Esophagus muscularis mucosa (tissue), 4 donors: ENCODE measurements around the gene NT5DC1. TPM values are rescaled to one million over a fixed set of nuclear protein-coding genes. Genes with fewer than 3 reads are reported as not detected.

ENCODE experiments used
- DNase-seq: peaks from one replicate; pipeline ENCODE4 v3.0.0-alpha.2; 2017; ENCODE audit errors: extremely low spot score
- H3K27ac ChIP-seq, 4 donors: fragments of 200-600 bp; sonication (generic); replicated peaks in 1 of 4; 1 replicate in 3 of 4; 2 replicates in 1 of 4; pipeline ENCODE4 v1.5.1; 2016 to 2019; ENCODE audit warnings: mild to moderate bottlenecking in 1 of 4
- H3K27me3 ChIP-seq, 4 donors: fragments of 200-600 bp; sonication (generic); one replicate each; pipeline versions ENCODE4 v1.5.1 to v1.6.0; 2016 to 2019
- H3K36me3 ChIP-seq, 4 donors: fragments of 200-600 bp; sonication (generic); one replicate each; pipeline ENCODE4 v1.5.1; 2016 to 2019
- H3K4me1 ChIP-seq, 4 donors: fragments of 200-600 bp; sonication (generic); one replicate each; pipeline ENCODE4 v1.5.1; 2016 to 2019
- H3K4me3 ChIP-seq, 4 donors: fragments of 200-600 bp; sonication (generic); 1 replicate in 2 of 4; 2 replicates in 2 of 4; pipeline ENCODE4 v1.5.1; 2016 to 2019; ENCODE audit warnings: mild to moderate bottlenecking in 4 of 4, moderate library complexity in 1 of 4
- H3K9me3 ChIP-seq, 4 donors: fragments of 200-600 bp; sonication (generic); 1 replicate in 3 of 4; 2 replicates in 1 of 4; pipeline ENCODE4 v1.5.1; 2016 to 2019
- EP300 ChIP-seq: sonication (generic); formaldehyde crosslinking; IDR thresholded peaks from one replicate; pipeline ENCODE4 v1.6.1; 2017; ENCODE audit warnings: antibody characterized with exemption
- POLR2A ChIP-seq: fragments of 450-650 bp; IDR thresholded peaks from one replicate; pipeline ENCODE4 v1.6.1; 2017; ENCODE audit warnings: antibody characterized with exemption, moderate library complexity, mild to moderate bottlenecking, low read depth
- POLR2AphosphoS5 ChIP-seq, 2 donors: sonication (generic); formaldehyde crosslinking; IDR thresholded peaks; one replicate each; pipeline ENCODE4 v1.6.1; 2017; ENCODE audit warnings: antibody characterized with exemption in 2 of 2
- WGBS: methylation state at CpG from one replicate; pipeline ENCODE4 v1.1.5; 2018; 5-methylcytosine and 5-hydroxymethylcytosine counted together
- intact Hi-C: fragments of 100-400 bp; cut with DNase I; formaldehyde crosslinking; loops from one replicate; pipeline ENCODE4 v1.15.1; 2023
- total RNA-seq, 4 donors: library from RNA; depleted of rRNA; stranded (reverse); fragments of >200 nt; gene quantifications; one replicate each; pipeline versions ENCODE4 v1.1.0 to v1.2.1, GENCODE V29; 2016
- TF ChIP-seq, protein P1 (sequence below), 3 experiments: fragments of 200-600 bp in 2 of 3; fragments of 450-650 bp in 1 of 3; sonication (generic) in 2 of 3; IDR thresholded peaks; one replicate each; pipeline ENCODE4 v1.5.1; 2017 to 2019; ENCODE audit warnings: antibody characterized with exemption in 3 of 3, mild to moderate bottlenecking in 2 of 3, moderate library complexity in 1 of 3

The NT5DC1 gene
- total RNA-seq, 4 donors from 2014 or later, result 4.1 to 8.4 (median 6.7) TPM

DNA sequence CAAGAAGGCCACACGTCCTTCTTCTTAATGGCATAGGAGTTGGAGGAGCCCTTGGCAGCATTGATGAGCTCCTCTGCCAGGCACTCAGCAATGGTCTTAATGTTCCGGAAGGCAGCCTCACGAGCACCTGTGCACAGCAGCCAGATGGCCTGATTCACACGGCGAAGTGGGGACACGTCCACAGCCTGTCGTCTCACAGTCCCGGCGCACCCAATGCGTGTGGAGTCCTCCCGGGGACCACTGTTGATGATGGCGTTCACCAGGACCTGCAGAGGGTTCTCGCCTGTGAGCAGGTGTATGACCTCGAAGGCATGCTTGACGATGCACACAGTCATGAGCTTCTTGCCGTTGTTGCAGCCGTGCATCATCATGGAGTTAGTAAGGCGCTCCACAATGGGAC lies 157.9 kb downstream of the NT5DC1 start:
- H3K4me3 ChIP-seq, result no peak overlapping the region
- H3K27ac ChIP-seq, result no peak overlapping the region
- TF ChIP-seq POLR2AphosphoS5 (IDR thresholded peaks at IDR 0.05) (no peak), EP300 (no peak), POLR2A (no peak)
- TF ChIP-seq, protein P1, sequence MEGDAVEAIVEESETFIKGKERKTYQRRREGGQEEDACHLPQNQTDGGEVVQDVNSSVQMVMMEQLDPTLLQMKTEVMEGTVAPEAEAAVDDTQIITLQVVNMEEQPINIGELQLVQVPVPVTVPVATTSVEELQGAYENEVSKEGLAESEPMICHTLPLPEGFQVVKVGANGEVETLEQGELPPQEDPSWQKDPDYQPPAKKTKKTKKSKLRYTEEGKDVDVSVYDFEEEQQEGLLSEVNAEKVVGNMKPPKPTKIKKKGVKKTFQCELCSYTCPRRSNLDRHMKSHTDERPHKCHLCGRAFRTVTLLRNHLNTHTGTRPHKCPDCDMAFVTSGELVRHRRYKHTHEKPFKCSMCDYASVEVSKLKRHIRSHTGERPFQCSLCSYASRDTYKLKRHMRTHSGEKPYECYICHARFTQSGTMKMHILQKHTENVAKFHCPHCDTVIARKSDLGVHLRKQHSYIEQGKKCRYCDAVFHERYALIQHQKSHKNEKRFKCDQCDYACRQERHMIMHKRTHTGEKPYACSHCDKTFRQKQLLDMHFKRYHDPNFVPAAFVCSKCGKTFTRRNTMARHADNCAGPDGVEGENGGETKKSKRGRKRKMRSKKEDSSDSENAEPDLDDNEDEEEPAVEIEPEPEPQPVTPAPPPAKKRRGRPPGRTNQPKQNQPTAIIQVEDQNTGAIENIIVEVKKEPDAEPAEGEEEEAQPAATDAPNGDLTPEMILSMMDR (IDR thresholded peaks at IDR 0.05), result no peak
- no peaks in the 10 kb centered on the region for H3K9me3 ChIP-seq
- intact Hi-C loops, result no loop called here
- H3K27me3 ChIP-seq, result no peaks in the 10 kb centered on the region
- WGBS, result 91% methylated on average over 5 of the region's 18 CpGs
- DNase-seq, result no peak
- peaks cover 11 to 16% (median 13%) of the 10 kb centered on the region in 4 donors for H3K4me1 ChIP-seq
- H3K36me3 ChIP-seq, result peaks cover 0 to 14% (median 5%) of the 10 kb centered on the region in 4 donors

DNA sequence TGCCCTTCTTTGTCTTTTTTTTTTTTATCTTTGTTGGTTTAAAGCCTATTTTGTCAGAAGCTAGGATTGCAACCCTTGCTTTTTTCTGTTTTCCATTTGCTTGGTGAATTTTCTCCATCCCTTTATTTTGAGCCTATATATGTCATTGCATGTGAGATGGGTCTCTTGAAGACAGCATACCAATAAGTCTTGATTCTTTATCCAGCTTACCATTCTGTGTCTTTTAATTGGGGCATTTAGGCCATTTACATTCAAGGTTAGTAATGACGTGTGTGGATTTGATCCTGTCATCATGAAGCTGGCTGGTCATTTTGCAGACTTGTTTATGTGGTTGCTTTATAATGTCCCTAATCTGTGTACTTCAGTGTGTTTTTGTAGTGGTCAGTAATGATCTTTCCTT lies 162.7 kb downstream of the NT5DC1 start:
- intact Hi-C loops, result no loop called here
- TF ChIP-seq, protein P1 (IDR thresholded peaks at IDR 0.05), result no peak
- no peak for TF ChIP-seq EP300
- TF ChIP-seq POLR2A, result no peak
- no peak for TF ChIP-seq POLR2AphosphoS5 (IDR thresholded peaks at IDR 0.05)
- no peak for DNase-seq

DNA sequence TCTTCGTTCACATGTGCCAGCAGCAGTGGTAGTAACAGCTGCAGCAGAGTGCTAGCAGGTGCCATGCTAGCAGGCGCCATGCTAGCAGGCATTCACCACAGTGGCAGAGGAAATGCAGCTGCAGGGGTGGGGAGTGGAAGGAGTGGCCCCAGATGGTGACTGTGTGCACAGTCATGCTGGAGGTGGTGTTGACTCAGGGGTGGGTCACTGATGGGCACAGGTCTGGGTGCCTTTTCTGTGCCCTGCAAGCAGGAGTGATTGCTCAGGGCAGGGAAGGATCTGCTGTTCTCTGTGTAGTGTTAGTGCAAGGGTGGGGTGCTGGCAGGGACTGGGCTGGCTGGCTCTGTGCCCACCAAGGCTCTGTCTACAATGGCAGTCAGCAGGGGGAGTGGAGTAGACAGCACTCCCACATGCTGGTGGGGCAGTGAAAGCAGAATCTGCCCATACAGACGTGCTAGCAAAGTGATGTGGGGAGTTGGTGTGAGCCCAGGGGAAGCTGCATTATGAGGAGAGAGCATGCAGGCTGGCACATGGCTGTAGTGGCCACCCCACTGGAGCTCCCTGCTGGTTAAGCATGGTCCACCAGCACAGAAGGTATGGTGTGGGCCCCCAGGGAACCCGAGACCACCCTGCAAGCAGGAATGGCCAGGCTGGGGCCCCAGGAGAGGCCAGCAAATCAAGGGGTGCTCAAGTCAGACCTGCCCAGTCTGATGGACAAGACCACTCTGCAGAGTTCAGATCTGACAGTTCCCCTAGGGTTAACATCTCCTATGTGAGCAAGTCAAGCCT lies 164.6 kb downstream of the NT5DC1 start:
- Histone ChIP-seq H3K4me1 (peaks cover 0 to 9% (median 0%) of the 10 kb centered on the region in 4 donors), H3K4me3 (no peak overlapping the region), H3K36me3 (peaks cover 0 to 11% (median 0%) of the 10 kb centered on the region in 4 donors), H3K27me3 (no peaks in the 10 kb centered on the region), H3K27ac (no peak overlapping the region), H3K9me3 (no peaks in the 10 kb centered on the region)
- 88% methylated on average over 3 of the region's 4 CpGs for WGBS
- DNase-seq, result no peak
- intact Hi-C loops, result no loop called here
- TF ChIP-seq EP300, result no peak
- TF ChIP-seq POLR2AphosphoS5 (IDR thresholded peaks at IDR 0.05), result no peak
- TF ChIP-seq POLR2A, result no peak
- TF ChIP-seq, protein P1 (IDR thresholded peaks at IDR 0.05), result no peak

More for the DNA sequence above, 162.7 kb downstream of the NT5DC1 start:
- 100% methylated on average over 1 of the region's 1 CpG for WGBS
- Histone ChIP-seq H3K27ac (no peak overlapping the region), H3K36me3 (peaks cover 0 to 22% (median 5%) of the 10 kb centered on the region in 4 donors), H3K27me3 (no peaks in the 10 kb centered on the region), H3K4me3 (no peak overlapping the region), H3K9me3 (no peaks in the 10 kb centered on the region), H3K4me1 (peaks cover 0 to 3% (median 0%) of the 10 kb centered on the region in 4 donors)

DNA sequence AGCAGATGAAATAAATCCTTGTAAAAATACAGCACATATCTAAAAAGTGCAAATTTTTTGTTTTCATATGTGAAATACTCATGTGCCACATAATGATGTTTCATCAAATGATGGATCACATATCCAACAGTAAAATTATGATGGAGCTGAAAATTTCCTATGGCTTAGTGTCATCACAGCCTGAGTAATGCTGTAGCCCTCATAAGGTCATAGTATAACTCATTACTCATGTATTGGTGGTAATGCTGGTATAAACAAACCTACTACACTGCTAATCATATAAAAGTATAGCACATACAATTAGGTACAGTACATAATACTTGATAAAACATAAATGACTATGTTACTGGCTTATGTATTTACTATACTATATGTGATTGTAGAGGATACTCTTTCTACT lies 166.2 kb downstream of the NT5DC1 start:
- Histone ChIP-seq H3K4me3 (no peak overlapping the region), H3K27me3 (no peaks in the 10 kb centered on the region), H3K4me1 (peaks cover 0 to 11% (median 0%) of the 10 kb centered on the region in 4 donors), H3K36me3 (peaks cover 0 to 15% (median 0%) of the 10 kb centered on the region in 4 donors), H3K9me3 (no peaks in the 10 kb centered on the region), H3K27ac (no peak overlapping the region)
- TF ChIP-seq, protein P1 (IDR thresholded peaks at IDR 0.05), result no peak
- no peak for TF ChIP-seq POLR2AphosphoS5 (IDR thresholded peaks at IDR 0.05)
- no peak for TF ChIP-seq EP300
- TF ChIP-seq POLR2A, result no peak
- intact Hi-C loops, result no loop called here
- no peak for DNase-seq
